IPS DF 6.9 (cell line): ENCODE results near the gene OLAH.

Experiments
- DNase-seq: peaks from one replicate; pipeline ENCODE4 v3.0.0-alpha.2; 2013; ENCODE audit warnings: low read depth, low spot score
- H3K27ac ChIP-seq: one replicate; pipeline ENCODE4 v1.5.1; 2013; ENCODE audit warnings: low read length, control low read depth
- H3K27me3 ChIP-seq: 2 replicates; pipeline ENCODE4 v1.6.1; 2013; ENCODE audit warnings: mild to moderate bottlenecking, low read length; ENCODE audit not compliant: control insufficient read depth, insufficient read depth
- H3K36me3 ChIP-seq: 2 replicates; pipeline ENCODE4 v1.6.1; 2013; ENCODE audit warnings: low read length; ENCODE audit not compliant: control insufficient read depth, insufficient read depth
- H3K4me1 ChIP-seq: 2 replicates; pipeline ENCODE4 v1.6.1; 2013; ENCODE audit warnings: low read length; ENCODE audit not compliant: control insufficient read depth, insufficient read depth
- H3K4me3 ChIP-seq: 2 replicates; pipeline ENCODE4 v1.5.1; 2013; ENCODE audit warnings: mild to moderate bottlenecking, low read length
- H3K9me3 ChIP-seq: 2 replicates; pipeline ENCODE4 v1.6.1; 2013; ENCODE audit warnings: low read length, inconsistent platforms; ENCODE audit not compliant: control insufficient read depth, insufficient read depth
- WGBS: extraction: QIAGEN DNeasy Blood & Tissue Kit; methylation state at CpG from one replicate; pipeline ENCODE4 v1.1.7; 2013; ENCODE audit warnings: mixed read lengths, missing lambda C conversion rate; ENCODE audit not compliant: insufficient read length, insufficient coverage; 5-methylcytosine and 5-hydroxymethylcytosine counted together

Gene OLAH

DNA sequence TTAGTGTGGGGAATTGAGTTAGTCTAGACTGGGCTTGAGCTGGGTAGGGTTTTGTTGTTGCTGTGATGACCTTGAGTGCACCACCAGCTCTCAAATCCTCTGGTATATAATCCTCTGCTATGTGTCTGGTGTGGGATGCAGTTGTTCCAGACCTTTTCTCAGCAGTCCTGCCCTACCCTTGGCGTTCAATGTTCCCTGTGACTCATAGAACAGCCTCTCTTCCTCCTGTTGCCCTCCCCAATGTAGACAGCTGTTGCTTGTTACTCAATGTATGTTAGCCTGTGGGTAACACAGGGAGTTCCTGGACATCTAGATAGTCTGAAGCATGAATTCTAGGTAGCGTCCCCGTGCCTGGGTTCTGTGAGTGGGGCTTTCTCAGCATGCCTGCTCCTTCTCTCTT, 25.1 kb downstream of the OLAH start:
- DNase-seq, result no peak
- Histone ChIP-seq H3K36me3 (no peaks in the 10 kb centered on the region), H3K4me3 (no peak overlapping the region), H3K9me3 (no peaks in the 10 kb centered on the region; the same call in 1 of the 2 replicates), H3K27ac (no peak overlapping the region), H3K27me3 (no peaks in the 10 kb centered on the region), H3K4me1 (no peaks in the 10 kb centered on the region)
- WGBS, result no CpG with 5 or more reads among the region's 3 CpGs

DNA sequence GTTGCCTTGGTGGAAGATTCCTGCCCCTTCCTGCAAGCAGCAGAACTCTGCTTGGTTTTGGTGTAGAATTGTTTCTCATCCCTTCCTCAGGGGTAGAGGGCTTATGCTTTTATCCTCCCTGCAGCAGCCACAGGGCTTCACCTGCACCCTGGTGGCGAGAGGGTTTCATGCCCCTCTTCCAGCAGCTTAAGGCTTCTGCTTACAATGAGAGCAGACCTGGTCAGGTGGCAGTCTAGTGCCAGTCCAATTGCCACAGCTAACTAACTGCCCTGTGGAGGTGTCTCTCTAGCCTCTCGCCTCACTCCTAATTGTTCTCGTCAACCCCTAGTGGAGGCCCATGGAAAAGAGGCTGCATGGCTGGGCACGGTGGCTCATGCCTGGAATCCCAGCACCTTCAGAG, 25.5 kb downstream of the OLAH start:
- DNase-seq, result no peak
- H3K36me3 ChIP-seq, result no peaks in the 10 kb centered on the region
- no peaks in the 10 kb centered on the region for H3K27me3 ChIP-seq
- H3K4me3 ChIP-seq, result no peak overlapping the region
- no peaks in the 10 kb centered on the region; the same call in 1 of the 2 replicates for H3K9me3 ChIP-seq
- WGBS, result no CpG with 5 or more reads among the region's 4 CpGs
- H3K27ac ChIP-seq, result no peak overlapping the region
- H3K4me1 ChIP-seq, result no peaks in the 10 kb centered on the region

DNA sequence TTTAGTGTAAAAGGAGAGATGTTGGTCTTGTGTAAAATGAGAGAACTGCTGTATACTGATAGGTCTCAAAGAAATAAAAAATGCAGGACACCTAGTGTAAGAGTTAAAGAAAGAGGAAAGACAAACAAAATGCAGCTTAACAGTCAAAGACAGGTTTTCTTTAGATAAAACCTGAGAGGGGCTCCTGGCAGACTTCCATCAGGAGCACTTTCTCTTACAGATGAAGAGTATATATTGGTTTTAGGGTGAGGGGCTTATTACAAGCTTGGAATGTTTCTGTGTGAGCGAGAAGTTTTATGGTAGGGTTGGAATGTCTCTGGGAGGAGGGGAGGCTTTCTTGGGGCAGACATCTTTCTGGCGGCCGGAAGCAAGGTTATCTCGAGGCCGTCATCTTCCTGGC, 28.6 kb downstream of the OLAH start:
- no peaks in the 10 kb centered on the region for H3K4me1 ChIP-seq
- H3K4me3 ChIP-seq, result no peak overlapping the region
- no peaks in the 10 kb centered on the region for H3K27me3 ChIP-seq
- no CpG with 5 or more reads among the region's 5 CpGs for WGBS
- H3K9me3 ChIP-seq, result no peaks in the 10 kb centered on the region; the same call in 1 of the 2 replicates
- DNase-seq, result no peak
- H3K27ac ChIP-seq, result no peak overlapping the region
- no peaks in the 10 kb centered on the region for H3K36me3 ChIP-seq

DNA sequence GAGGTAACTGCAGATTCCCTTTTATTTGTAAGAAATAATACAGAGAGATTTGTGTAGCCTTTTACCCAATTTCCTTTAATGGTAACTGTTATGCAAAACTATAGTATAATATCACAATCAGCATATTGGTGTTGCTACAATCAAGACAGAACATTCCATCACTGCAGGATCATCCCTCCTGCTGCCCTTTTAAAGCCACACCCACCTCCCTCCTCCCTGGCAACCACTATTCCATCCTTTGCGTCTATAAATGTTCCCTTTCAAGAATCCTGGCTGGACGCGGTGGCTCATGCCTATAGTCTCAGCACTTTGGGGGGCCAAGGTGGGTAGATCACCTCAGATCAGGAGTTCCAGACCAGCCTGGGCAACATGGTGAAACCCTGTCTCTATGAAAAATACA, 31.7 kb downstream of the OLAH start:
- DNase-seq, result no peak
- Histone ChIP-seq H3K27me3 (no peaks in the 10 kb centered on the region), H3K36me3 (no peaks in the 10 kb centered on the region), H3K4me3 (no peak overlapping the region), H3K4me1 (no peaks in the 10 kb centered on the region), H3K9me3 (no peaks in the 10 kb centered on the region; the same call in 1 of the 2 replicates), H3K27ac (no peak overlapping the region)
- WGBS, result no CpG with 5 or more reads among the region's 3 CpGs

DNA sequence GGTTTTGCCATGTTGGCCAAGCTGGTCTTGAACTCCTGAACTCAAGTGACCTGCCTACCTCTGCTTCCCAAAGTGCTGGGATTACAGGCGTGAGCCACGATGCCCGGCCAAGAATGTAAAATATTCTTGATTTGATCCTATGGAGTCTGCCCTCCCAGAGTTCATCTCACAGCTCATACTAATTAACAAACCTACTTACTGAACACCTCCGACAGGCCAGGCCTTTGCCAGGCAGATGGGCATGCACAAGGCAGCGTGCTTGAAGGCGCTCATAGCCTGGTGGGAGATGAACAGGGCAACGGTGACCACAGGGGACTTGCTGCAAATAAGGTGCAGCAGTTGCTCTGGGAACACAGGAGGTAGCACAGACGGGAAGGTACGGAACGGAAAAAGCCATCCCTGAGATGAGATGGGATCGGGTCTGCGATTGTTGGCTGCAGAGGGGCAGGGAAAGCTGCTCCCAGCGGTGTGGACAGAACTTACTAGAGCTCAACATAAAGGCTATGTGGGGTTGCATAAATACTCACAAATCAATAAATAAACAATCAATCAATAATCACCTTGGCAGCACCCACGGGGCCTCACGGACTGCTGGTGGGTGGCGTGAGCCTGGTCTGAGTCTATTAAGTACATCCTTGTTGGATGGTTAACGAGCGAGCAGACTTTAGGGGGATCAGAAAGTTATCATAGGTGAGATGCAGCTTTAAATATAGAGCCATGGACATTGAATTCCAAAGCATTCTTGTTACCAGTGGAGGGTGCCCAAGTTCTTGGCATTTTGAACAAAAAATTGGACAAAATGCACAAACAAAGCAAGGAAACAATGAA, 40.1 kb downstream of the OLAH start:
- no peak for DNase-seq
- WGBS, result no CpG with 5 or more reads among the region's 18 CpGs
- Histone ChIP-seq H3K4me1 (no peaks in the 10 kb centered on the region), H3K9me3 (no peaks in the 10 kb centered on the region), H3K4me3 (no peak overlapping the region), H3K36me3 (no peaks in the 10 kb centered on the region), H3K27me3 (no peaks in the 10 kb centered on the region), H3K27ac (no peak overlapping the region)

DNA sequence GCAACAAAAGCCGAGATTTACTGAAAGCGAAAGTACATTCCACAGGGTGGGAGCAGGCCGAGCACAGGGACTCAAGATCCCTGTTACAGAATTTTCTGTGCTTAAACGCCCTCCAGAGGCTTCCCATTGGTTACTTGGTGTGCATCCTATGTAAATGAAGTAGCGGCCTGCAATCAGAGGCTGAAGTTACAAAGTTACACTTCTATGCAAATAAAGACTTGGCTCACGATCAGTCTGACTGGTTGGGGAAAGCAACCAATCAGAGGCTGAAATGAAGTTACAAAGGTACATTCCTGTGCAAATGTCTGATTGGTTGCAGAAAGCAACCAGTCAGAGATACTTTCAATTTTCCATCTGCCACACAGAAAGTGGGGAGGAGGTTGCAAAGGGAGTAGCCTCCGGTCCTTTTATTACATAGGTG, 40.8 kb downstream of the OLAH start:
- Histone ChIP-seq H3K27me3 (no peaks in the 10 kb centered on the region), H3K27ac (no peak overlapping the region), H3K9me3 (no peaks in the 10 kb centered on the region), H3K36me3 (no peaks in the 10 kb centered on the region), H3K4me3 (no peak overlapping the region), H3K4me1 (no peaks in the 10 kb centered on the region)
- DNase-seq, result peak; percentile 20
- no CpG with 5 or more reads among the region's 7 CpGs for WGBS

DNA sequence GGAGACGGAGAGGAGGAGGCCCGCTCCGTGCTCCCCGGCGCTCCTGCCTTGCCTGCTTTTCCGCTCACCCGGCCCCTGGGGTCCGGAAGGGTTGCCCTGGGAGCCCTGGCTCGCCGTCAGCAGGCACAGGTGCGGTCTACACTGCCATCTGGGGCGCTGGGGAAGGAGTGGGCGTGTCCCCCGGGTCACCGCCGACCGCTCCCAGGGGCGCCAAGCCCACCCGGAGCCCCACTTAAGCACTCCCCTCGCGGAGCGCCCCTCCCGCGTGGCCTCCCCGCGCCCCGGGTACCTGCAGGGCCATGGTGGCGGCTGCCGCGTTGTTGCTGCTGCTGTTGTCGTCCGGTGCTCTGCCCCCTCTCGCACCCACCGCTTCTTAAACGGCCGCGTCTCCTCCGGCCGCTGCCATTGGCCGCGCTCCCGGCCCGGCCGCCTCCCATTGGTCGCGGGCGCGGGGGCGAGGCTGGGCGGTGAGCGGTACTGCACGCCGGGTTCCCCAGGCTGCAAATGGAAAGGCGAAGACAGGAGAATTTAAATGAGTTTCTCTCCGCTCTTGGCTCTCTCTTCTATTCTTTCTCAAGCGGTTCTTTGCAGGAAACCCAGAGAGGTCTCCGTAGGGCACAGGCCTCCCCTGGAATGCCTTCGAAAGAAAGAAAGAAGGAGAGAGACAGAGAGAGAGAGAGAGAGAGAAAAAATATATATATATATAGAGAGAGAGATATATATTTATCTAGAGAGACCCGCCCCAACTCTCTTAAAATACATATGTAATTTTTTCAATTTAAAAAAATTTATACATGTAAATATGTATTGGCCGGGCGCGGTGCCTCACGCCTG, 44.9 kb downstream of the OLAH start, which contains the start of gene ACBD7:
ACBD7 (minus strand) TSS at position 349 of the 834 bp plus-strand sequence; CDS start at position 301, 48 bp downstream.
- no peak for DNase-seq
- no peaks in the 10 kb centered on the region for H3K9me3 ChIP-seq
- no peak within 1 kb of the TSS for H3K27ac ChIP-seq
- no peaks in the 10 kb centered on the region for H3K27me3 ChIP-seq
- H3K4me3 ChIP-seq, result peak within 1 kb of the TSS; percentile 68; the same call in 1 of the 2 replicates
- H3K36me3 ChIP-seq, result no peaks in the 10 kb centered on the region
- H3K4me1 ChIP-seq, result no peaks in the 10 kb centered on the region
- WGBS, result no CpG with 5 or more reads among the region's 63 CpGs

DNA sequence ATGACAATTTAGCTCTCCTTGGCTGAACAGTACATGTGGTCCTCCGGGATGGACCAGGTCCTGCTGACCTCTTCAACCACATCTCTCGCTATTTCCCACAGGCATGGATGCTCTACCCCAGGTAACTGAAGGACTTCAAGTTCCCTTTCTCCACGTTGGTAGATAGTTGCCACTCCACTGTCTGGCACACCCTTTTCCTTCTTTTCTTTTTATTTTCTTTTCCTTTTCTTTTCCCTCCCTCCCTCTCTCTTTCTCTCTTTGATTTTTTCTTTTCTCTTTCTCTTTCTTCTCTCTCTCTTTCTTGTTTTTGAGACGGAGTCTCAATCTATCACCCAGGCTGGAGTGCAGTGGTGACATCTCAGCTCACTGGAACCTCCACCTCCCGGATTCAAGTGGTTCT, 47.7 kb downstream of the OLAH start:
- no peaks in the 10 kb centered on the region for H3K27me3 ChIP-seq
- H3K36me3 ChIP-seq, result no peaks in the 10 kb centered on the region
- H3K27ac ChIP-seq, result no peak overlapping the region
- no peak for DNase-seq
- no peak overlapping the region for H3K4me3 ChIP-seq
- H3K9me3 ChIP-seq, result no peaks in the 10 kb centered on the region
- no peaks in the 10 kb centered on the region for H3K4me1 ChIP-seq
- WGBS, result no CpG with 5 or more reads among the region's 5 CpGs

DNA sequence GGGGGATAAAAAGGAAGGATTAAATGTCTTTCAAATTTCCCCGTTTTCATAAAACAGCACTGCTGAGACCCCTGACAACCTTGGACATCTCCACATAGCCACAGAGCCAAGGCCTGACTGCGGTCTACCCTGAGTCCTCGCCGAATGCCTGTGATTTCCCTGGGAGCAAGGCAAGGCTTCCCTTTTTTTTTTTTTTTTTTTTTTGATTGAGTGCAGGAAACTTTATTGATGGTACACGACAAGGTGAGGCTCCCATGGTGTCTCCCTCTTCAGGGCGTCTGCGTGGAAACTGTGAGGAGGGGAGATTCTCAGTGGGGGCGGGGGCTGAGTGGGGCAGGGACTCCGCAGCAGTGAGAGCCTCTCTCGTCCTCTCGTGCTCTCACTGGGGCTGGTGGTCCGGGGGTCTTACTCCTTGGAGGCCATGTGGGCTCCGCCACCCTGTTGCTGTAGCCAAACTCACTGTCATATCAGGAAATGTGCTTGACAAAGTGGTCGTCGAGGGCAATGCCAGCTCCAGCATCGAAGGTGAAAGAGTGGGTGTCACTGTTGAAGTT, 49.2 kb downstream of the OLAH start:
- Histone ChIP-seq H3K4me1 (no peaks in the 10 kb centered on the region), H3K36me3 (no peaks in the 10 kb centered on the region), H3K27me3 (no peaks in the 10 kb centered on the region), H3K9me3 (no peaks in the 10 kb centered on the region), H3K27ac (no peak overlapping the region), H3K4me3 (no peak overlapping the region)
- no CpG with 5 or more reads among the region's 16 CpGs for whole genome bisulfite sequencing
- DNase-seq, result no peak

DNA sequence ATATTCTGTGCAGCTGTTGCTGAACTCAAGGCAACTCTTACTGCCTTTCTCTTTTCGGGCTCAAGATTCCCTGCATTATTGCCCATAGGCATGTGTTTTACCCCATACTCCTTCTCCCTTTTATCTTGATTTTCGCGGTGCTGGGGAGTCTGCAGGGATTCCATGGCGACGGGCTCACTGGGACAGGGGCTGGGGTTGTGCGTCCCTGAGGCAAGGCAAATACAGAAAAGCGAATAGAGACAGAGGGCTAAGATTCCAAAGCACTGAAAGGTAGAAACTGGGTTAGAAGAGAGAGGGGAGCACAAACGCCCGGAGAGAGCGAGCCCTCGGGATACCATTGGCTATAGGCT, 52.9 kb downstream of the OLAH start:
- Histone ChIP-seq H3K27me3 (no peaks in the 10 kb centered on the region), H3K27ac (no peak overlapping the region), H3K4me1 (no peaks in the 10 kb centered on the region), H3K36me3 (no peaks in the 10 kb centered on the region), H3K9me3 (no peaks in the 10 kb centered on the region), H3K4me3 (peak overlapping the region; percentile 92; the same call in 1 of the 2 replicates)
- WGBS, result no CpG with 5 or more reads among the region's 11 CpGs
- DNase-seq, result no peak
